RWPE1 (cell line): ENCODE data around the gene UGT1A6.
"Not testable (repeated sequence)": the region's sequence is repeated elsewhere in the genome, so short reads cannot be mapped to it uniquely, and the experiment has no call there.

Source experiments
- CTCF ChIA-PET: fragments of 350-600 bp; sonication (Branson Sonifier 250); formaldehyde crosslinking; extraction: SDS; loops from one replicate; lab custom pipeline; 2021; lab: Yijun Ruan, JAX
- POLR2A ChIA-PET: fragments of 400-600 bp; formaldehyde crosslinking; extraction: SDS; loops from one replicate; lab custom pipeline; 2020; ENCODE audit warnings: antibody characterized with exemption; ENCODE audit not compliant: low non-redundant PET; lab: Yijun Ruan, JAX
- DNase-seq: peaks from one replicate; pipeline ENCODE4 v3.0.0; 2012; ENCODE audit warnings: low spot score
- H3K27ac ChIP-seq: fragments of 450-650 bp; 2 replicates; pipeline ENCODE4 v1.5.1; 2017
- TF ChIP-seq, protein P1 (sequence below): fragments of 450-650 bp; conservative IDR thresholded peaks from 2 replicates; pipeline ENCODE4 v1.5.1; 2017; ENCODE audit warnings: low read depth, mild to moderate bottlenecking

UGT1A6 gene

DNA sequence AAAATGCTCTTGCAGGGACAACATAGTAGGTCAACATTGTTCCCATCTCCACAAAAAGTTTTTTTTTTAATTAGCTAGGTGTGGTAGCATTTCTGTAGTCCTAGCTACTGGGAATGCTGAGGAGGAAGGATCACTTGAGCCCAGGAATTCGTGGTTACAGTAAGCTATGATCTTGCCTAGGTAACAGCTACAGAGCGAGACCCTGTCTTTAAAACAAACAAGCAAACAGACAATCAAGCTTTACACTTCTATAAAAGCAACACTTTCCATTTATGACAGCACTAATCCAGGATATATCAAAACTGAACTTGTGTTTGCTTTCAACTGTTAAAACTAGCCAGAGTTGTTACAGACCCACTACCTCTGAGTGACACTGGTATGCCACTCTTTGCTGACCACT is 48.2 kb downstream of the UGT1A6 start:
- ChIA-PET CTCF (interaction anchor here (0.8 kb wide), 1 partner anchor 29 kb away, joined by 3 read pairs; no protein-coding TSS in a partner anchor), POLR2A (no interaction called here)
- TF ChIP-seq, protein P1, sequence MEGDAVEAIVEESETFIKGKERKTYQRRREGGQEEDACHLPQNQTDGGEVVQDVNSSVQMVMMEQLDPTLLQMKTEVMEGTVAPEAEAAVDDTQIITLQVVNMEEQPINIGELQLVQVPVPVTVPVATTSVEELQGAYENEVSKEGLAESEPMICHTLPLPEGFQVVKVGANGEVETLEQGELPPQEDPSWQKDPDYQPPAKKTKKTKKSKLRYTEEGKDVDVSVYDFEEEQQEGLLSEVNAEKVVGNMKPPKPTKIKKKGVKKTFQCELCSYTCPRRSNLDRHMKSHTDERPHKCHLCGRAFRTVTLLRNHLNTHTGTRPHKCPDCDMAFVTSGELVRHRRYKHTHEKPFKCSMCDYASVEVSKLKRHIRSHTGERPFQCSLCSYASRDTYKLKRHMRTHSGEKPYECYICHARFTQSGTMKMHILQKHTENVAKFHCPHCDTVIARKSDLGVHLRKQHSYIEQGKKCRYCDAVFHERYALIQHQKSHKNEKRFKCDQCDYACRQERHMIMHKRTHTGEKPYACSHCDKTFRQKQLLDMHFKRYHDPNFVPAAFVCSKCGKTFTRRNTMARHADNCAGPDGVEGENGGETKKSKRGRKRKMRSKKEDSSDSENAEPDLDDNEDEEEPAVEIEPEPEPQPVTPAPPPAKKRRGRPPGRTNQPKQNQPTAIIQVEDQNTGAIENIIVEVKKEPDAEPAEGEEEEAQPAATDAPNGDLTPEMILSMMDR, result no peak
- DNase-seq, result no peak
- H3K27ac ChIP-seq, result no peak overlapping the region

DNA sequence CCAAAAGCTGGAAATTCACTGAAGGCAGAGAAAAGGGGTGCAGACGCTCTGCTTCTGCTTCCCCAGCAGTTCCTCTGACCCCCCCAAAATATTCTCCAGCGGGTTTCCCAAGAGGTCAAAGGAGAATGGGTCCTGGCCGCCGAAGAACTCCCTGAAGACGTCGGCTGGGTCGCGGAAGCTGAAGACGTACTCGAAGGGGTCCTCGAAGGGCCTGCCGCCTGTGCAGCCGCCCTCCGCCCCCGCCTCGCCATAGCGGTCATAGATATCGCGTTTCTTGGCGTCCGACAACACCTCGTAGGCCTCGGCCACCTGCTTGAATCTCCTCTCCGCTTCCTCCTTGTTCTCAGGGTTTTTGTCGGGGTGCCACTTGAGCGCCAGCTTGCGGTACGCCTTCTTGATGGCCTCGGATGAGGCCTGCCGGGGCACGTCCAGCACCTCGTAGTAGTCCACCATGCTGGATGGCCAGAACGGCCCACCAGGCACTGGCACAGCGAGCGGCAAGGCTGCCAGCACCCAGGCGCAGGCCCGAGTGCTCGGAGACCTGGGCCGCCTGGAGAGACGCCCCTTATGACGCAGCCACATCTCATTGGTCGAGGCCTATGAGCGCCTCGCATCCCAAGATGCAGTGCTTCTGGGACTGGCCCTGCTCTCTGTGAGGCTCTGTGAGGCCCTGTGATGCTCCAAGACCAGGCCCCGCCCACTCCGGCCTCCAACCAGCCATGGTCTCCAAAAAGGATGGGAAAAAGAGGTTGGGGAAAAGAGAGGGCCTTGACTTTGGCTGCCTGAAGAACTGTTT is 51.0 kb downstream of the UGT1A6 start:
- POLR2A ChIA-PET, result no interaction called here
- no peak for DNase-seq
- CTCF ChIA-PET, result no interaction called here
- no peak overlapping the region for H3K27ac ChIP-seq
- TF ChIP-seq, protein P1, result no peak

DNA sequence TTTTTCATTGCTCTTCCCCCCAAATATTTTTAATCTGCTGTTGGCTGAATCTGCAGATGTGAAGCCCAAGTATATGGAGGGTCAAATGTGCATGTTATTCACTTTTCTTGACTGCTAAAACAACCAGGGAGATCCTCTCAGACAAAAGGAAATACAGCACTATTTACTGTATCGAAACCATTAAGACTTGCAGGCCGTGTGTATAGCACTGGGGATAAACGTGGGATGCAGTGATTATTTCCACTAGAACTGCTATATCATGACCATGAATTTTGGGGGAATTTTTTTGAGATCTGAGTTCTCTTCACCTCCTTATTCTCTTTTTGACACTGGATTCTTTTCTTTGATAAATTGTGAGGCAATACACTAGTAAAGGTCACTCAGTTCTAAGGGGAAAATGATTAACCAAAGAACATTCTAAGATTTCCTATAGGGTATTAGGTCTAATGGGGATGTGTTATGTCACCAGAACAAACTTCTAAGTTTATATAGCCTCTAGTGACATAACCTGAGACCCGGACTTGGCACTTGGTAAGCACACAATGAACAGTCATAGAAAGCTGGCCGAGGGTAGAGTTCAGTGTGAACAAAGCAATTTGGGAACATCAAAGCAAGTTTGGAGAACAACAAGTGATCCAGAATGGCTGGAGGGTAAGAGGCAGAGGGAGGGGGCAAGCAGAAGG is 52.5 kb downstream of the UGT1A6 start:
- POLR2A ChIA-PET, result no interaction called here
- no peak for DNase-seq
- no peak overlapping the region for H3K27ac ChIP-seq
- TF ChIP-seq, protein P1, result no peak
- CTCF ChIA-PET, result no interaction called here

DNA sequence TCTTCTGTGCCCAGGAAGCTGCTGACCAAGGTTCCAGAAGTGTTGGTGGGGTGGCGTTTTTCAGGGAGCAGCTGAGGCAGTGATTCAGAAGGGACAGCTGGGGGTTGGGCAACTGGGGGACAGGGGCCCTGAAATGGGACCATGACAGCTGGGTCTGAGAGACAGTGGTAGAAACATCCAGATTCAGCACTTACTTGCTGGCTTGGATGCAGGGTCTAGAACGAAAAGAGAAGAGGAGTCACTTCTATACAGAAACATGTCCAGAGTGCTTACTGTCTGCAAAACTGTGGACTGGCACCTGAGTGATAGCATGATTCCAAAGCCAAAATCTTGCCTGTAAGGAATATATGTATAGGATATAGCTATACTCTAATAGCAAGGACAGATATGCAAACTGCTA is 53.1 kb downstream of the UGT1A6 start:
- POLR2A ChIA-PET, H3K27ac ChIP-seq, DNase-seq: not testable (repeated sequence)
- CTCF ChIA-PET, result interaction anchor here (0.6 kb wide), 1 partner anchor 266 kb away, joined by 5 read pairs; no protein-coding TSS in a partner anchor

DNA sequence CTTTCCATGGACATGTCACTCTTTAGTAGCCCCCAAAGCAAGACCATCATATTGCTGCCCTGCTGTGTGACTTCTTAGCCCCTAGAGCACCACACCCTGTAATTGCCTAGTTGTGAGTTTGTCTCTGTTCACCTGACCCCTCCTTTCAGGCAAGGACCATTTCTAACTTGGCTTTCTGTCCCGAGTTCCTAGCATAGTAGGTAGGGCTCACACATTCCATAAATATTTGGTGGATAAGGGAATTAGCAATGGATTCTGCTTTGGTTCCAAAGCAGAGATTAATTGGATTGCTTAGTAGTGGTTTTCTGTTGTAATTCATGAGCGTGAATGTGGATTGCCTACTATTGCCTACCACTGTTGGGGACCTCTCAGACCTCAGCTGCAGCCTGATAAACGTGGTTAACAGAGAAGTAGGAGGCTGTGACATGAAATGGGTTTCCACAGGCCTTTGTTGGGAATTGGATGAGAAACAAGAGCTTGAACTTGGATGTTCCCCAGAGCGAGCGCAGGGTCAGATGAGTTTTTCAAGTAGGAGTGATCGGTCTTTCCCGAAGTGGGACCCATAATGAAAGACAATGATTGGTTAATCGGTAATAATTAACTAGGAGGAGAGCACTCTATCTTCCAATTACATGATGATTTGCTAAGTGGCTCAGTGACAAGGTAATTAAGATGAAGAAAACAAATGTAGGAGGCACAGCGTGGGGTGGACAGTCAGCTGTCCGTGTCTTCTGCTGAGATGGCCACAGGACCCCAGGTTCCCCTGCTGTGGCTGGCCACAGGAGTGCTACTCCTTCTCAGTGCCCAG is 54.0 kb downstream of the UGT1A6 start:
- CTCF ChIA-PET, result interaction anchor here (0.6 kb wide), 1 partner anchor 265 kb away, joined by 5 read pairs; no protein-coding TSS in a partner anchor
- POLR2A ChIA-PET, result no interaction called here
- H3K27ac ChIP-seq, result no peak overlapping the region
- no peak for DNase-seq
- TF ChIP-seq, protein P1, result no peak

DNA sequence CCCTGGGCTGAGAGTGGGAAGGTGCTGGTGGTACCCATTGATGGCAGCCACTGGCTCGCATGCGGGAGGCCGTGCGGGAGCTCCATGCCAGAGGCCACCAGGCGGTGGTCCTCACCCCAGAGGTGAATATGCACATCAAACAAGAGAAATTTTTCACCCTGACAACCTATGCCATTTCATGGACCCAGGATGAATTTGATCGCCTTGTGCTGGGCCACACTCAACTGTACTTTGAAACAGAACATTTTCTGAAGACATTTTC is 54.5 kb downstream of the UGT1A6 start:
- H3K27ac ChIP-seq, result no peak overlapping the region
- ChIA-PET CTCF (no interaction called here), POLR2A (no interaction called here)
- DNase-seq, result no peak
- TF ChIP-seq, protein P1, result no peak

DNA sequence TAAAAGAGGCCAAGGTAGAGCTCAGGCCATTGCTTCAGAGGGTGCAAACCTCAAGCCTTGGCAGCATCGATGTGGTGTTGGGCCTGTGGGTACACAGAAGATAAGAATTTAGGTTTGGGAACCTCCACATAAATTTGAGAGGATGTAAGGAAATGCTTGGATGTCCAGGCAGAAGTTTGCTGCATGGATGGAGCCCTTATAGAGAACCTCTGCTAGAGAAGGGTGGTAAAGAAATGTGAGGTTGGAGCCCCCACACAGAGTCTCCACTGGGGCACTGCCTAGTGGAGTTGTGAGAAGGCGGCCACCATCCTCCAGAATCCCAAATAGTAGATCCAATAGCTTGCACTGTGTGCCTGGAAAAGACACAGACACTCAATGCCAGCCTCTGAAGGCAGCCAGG is 58.0 kb downstream of the UGT1A6 start:
- DNase-seq, H3K27ac ChIP-seq, CTCF ChIA-PET, POLR2A ChIA-PET: not testable (repeated sequence)

DNA sequence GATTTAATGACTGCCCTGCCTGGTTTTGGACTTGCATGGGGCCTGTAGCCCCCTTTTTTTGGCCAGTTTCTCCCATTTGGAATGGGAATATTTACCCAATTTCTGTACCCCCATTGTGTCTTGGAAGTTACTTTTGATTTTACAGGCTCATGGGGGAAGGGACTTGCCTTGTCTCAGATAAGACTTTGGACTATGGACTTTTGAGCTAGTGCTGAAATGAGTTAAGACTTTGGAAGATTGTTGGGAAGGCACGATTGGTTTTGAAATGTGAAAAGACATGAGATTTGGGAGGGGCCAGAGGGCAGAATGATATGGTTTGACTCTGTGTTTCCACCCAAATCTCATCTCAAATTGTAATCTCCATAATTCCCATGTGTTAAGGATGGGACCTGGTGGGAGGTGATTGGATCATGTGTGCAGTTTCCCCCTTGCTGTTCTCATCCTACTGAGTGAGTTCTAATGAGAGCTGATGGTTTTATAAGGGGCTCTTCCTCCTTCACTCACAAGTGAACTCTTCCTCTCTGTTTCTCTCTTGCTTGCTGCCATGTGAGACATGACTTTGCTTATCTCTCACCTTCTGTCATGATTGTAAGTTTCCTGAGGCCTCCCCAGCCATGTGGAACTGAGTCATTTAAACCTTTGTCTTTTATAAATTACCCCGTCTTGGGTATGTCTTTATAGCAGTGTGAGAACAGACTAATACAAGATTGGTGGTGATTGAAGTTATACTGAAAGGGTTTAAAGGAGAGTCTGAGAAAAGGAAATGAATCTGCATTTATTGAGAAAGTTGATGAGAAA is 58.7 kb downstream of the UGT1A6 start:
- POLR2A ChIA-PET, H3K27ac ChIP-seq, DNase-seq, CTCF ChIA-PET: not testable (repeated sequence)
